ENCODE results near the gene NT5DC3.

Gene NT5DC3

GRCh38 chr12:103751171-103751570, 89.9 kb downstream of the NT5DC3 start:
- DNase-seq (ENCODE audit: extremely low read depth, low read depth): no peak
- no peak for TF ChIP-seq CTCF (IDR thresholded peaks at IDR 0.05; ENCODE audit: low read depth, low read length)

GRCh38 chr12:103748875-103749274, 92.2 kb downstream of the NT5DC3 start:
- DNase-seq (ENCODE audit: extremely low read depth, low read depth): no peak
- TF ChIP-seq CTCF (IDR thresholded peaks at IDR 0.05; ENCODE audit: low read depth, low read length): no peak

GRCh38 chr12:103748002-103748401, 93.0 kb downstream of the NT5DC3 start:
- no peak for DNase-seq (ENCODE audit: extremely low read depth, low read depth)
- no peak for TF ChIP-seq CTCF (IDR thresholded peaks at IDR 0.05; ENCODE audit: low read depth, low read length)

- TF ChIP-seq CTCF (IDR thresholded peaks at IDR 0.05; ENCODE audit: low read depth, low read length): no peak
- no peak for DNase-seq (ENCODE audit: extremely low read depth, low read depth)
Measured at GRCh38 chr12:103745962-103746361, 95.1 kb downstream of the NT5DC3 start.

GRCh38 chr12:103743788-103744187, 97.2 kb downstream of the NT5DC3 start:
- no peak for TF ChIP-seq CTCF (IDR thresholded peaks at IDR 0.05; ENCODE audit: low read depth, low read length)
- no peak for DNase-seq (ENCODE audit: extremely low read depth, low read depth)

GRCh38 chr12:103742349-103742932, 98.6 kb downstream of the NT5DC3 start:
- no peak for DNase-seq (ENCODE audit: extremely low read depth, low read depth)
- TF ChIP-seq CTCF (IDR thresholded peaks at IDR 0.05; ENCODE audit: low read depth, low read length): no peak

- no peak for TF ChIP-seq CTCF (IDR thresholded peaks at IDR 0.05; ENCODE audit: low read depth, low read length)
Measured at GRCh38 chr12:103737881-103738280, 103.2 kb downstream of the NT5DC3 start.

More at GRCh38 chr12:103737881-103738280, 103.2 kb downstream of the NT5DC3 start:
- no peak for DNase-seq (ENCODE audit: extremely low read depth, low read depth)
